ENCODE measurements around the gene FAM131C. TPM values are rescaled to one million over a fixed set of nuclear protein-coding genes. Genes with fewer than 3 reads are reported as not detected.

FAM131C gene
- total RNA-seq, 1 donor from 2014 or later = 1.4 TPM

GRCh38 chr1:16050328-16050727, 23.1 kb downstream of the FAM131C start:
- no peak overlapping the region for H3K27ac Mint-ChIP-seq

GRCh38 chr1:16048573-16049189, 24.8 kb downstream of the FAM131C start:
- Mint-ChIP-seq H3K27me3 (no peaks in the 10 kb centered on the region), H3K4me3 (peak overlapping the region; percentile 79), H3K36me3 (no peaks in the 10 kb centered on the region), H3K27ac (no peak overlapping the region), H3K9me3 (no peaks in the 10 kb centered on the region), H3K4me1 (ENCODE audit: unreplicated experiment) (no peaks in the 10 kb centered on the region)
- peak; percentile 84 for DNase-seq (ENCODE audit: extremely low spot score, unreplicated experiment)
- TF ChIP-seq CTCF (conservative IDR thresholded peaks at IDR 0.05) = peak; percentile 14

More at GRCh38 chr1:16050328-16050727, 23.1 kb downstream of the FAM131C start:
- H3K9me3 Mint-ChIP-seq = no peaks in the 10 kb centered on the region
- no peak for DNase-seq (ENCODE audit: extremely low spot score, unreplicated experiment)
- H3K4me1 Mint-ChIP-seq (ENCODE audit: unreplicated experiment) = no peaks in the 10 kb centered on the region
- H3K4me3 Mint-ChIP-seq = peak overlapping the region; percentile 51
- no peaks in the 10 kb centered on the region for H3K36me3 Mint-ChIP-seq
- no peaks in the 10 kb centered on the region for H3K27me3 Mint-ChIP-seq
- TF ChIP-seq CTCF (conservative IDR thresholded peaks at IDR 0.05) = no peak

DNA sequence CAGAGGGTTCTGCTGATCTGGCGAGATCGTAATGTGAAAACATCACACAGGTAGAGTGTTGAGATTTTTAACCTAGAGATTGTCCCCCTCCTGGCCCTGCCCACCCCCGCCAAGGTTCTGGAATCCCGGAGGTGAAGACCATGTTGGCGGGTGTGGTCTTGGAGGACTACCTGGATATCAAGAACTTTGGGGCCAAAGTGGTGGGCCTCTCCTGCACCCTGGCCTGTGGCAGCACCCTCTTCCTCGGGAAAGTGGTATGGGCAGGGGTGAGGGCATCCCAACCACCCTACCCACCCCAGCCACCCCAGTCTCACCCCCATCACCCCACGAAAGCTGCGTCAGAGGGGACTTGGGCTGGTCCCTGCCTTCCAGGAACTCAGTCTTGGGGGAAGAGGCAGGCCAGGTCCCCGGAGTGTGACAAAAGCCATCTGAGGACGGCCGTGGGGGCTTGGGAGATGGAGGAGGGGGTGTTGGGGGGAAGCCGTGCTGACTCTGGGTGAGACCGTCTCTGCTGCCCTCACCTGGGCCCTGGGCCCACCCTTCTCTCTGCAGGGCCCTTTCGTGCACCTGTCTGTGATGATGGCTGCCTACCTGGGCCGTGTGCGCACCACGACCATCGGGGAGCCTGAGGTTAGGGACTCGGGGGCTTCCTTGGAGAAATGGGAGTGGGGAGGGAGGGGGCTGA, 25.5 kb downstream of the FAM131C start:
- no peaks in the 10 kb centered on the region for H3K9me3 Mint-ChIP-seq
- no peak for DNase-seq (ENCODE audit: extremely low spot score, unreplicated experiment)
- no peaks in the 10 kb centered on the region for H3K27me3 Mint-ChIP-seq
- no peaks in the 10 kb centered on the region for H3K36me3 Mint-ChIP-seq
- TF ChIP-seq CTCF (conservative IDR thresholded peaks at IDR 0.05) = no peak
- H3K4me3 Mint-ChIP-seq = peak overlapping the region; percentile 78
- H3K4me1 Mint-ChIP-seq (ENCODE audit: unreplicated experiment) = no peaks in the 10 kb centered on the region
- H3K27ac Mint-ChIP-seq = peak overlapping the region; percentile 30

DNA sequence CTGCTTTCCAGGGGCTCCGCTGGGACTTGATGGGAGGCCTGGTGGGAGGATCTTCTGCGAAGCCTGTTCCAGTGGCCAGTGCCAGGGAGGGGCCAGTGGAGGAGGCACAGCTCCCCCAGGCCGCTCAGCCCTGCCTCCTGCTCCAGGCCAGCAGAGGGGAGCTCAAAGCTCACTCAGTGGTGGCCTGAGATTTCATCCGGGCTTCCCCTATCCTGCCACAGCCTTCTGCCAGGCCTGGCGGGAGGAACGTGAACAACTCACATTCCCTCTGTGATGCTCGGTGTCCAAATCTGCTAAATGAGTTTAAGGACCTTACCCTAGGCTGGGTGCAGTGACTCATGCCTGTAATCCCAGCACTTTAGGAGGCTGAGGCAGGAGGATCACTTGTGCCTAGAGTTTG, 26.6 kb downstream of the FAM131C start:
- Mint-ChIP-seq H3K27me3 (no peaks in the 10 kb centered on the region), H3K4me1 (ENCODE audit: unreplicated experiment) (no peaks in the 10 kb centered on the region), H3K36me3 (no peaks in the 10 kb centered on the region), H3K27ac (peak overlapping the region; percentile 30), H3K9me3 (no peaks in the 10 kb centered on the region), H3K4me3 (no peak overlapping the region)
- no peak for TF ChIP-seq CTCF (conservative IDR thresholded peaks at IDR 0.05)
- DNase-seq (ENCODE audit: extremely low spot score, unreplicated experiment) = no peak

DNA sequence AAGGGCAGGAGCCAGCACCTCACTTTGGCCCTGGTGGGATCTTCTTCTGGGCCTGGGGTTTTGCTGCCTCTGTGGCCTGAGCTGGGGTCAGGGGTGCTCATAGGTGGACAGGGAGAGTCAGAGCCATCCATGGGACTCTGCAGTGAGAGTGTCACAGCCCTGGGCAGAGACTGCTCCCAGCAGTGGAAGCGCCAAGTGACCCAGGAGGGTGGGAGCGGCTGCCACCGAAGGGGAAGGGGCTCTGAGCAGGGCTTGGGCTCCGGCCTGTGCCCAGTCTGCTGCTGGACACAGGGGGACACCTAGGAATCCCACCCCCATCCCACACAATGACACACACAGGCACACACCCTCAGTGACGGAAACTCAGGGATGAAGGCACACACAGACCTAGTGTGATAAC, 29.5 kb downstream of the FAM131C start:
- H3K36me3 Mint-ChIP-seq = no peaks in the 10 kb centered on the region

More for the DNA sequence above, 29.5 kb downstream of the FAM131C start:
- no peak for DNase-seq (ENCODE audit: extremely low spot score, unreplicated experiment)
- Mint-ChIP-seq H3K4me3 (no peak overlapping the region), H3K4me1 (ENCODE audit: unreplicated experiment) (no peaks in the 10 kb centered on the region), H3K27ac (no peak overlapping the region), H3K9me3 (no peaks in the 10 kb centered on the region), H3K27me3 (peaks cover 4% of the 10 kb centered on the region)
- TF ChIP-seq CTCF (conservative IDR thresholded peaks at IDR 0.05) = no peak

All from type B pancreatic cell (in vitro differentiated cells).